ENCODE data around the gene EIF4E1B.
A peak's percentile ranks its signal among the peaks of the same experiment; 100 is the strongest.

Gene EIF4E1B

DNA sequence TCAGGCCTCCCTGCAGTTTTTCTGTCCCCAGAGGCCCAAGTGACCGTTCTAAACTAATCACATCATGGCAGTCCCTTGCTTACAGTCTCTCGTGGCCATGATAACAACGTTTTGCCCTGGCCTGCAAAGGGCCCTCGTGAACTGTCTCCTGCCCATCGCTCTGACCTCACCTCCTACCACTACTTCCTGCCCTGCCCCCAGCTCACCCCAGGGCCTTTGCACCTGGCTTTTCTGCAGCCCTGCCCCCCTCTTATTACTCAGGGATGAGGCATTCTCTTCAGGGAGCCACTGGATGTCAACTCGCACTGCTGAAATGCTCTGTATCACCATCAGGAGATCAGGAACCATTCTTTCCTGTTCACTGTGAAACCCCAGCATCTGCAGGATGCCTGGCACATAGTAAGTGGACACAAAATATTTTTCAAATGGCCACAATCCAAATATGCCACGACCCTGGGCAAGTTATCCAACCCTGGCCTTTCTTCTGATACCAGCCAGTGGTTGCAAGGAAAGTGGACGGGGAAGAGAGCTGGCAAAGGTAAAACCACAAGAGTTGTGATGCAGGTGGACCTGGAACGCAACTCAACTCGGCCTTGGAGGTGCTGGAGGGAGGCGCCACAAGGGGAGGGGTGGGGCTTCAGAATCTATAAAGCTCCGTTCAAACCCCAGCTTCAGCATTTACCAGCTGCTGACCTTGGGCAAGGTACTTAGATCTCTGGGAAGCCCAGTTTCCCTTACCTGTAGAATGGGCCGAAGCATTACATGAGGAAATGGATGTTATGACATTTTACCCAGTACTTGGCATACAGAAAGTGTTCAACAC lies 1.9 kb upstream of the EIF4E1B start:
- DNase-seq: no peak

DNA sequence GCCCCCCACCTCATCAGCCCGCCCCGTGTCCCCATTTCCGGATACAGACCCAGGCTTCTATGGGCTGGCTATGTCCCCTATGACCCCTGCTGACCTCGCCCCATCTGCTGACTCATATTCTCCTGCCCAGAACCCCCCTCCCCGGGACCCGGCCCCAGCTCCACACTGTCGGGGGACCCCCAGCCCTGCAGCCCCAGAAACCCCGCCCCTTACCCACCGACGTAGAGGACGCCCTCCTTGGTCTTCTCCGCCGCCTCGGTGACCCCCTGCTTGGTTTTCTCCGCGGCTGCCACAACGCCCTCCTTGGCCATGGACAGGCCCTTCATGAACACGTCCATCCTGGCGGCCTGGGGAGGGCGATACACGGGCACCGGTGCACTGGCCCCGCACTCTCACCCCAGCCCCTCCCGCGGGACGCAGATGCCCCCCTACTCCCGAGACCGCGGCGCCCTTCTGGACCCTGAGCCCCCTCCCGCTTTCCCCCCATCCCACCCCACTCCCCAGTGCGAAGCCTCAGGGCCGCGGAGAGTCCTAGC lies 1.1 kb upstream of the EIF4E1B start:
- no peak for DNase-seq

DNA sequence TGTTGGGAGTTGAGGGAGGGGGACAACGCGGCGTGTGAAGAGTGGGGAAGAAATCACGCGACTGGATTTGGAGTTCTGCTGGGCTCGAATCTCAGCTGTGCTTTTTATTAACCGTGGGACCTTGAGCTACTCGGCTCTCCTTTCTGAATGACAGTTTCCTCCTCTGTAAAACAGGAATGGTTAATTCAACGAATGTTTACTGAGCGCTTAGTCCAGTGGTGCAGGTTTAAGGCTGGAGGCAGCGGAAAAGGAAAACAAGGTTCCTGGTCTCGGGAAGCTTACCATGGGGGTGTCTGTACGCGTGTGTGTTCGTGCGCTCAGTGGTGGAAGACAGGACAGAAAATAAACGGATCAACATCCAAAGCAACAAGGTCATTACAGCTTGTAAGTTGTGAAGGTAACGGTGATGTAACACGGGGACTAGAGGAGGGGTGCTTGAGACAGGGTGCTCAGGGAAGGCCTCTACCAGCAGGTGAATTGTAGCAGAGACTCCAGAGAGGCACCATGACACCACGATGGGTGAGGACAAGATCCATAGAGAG lies 277 bp downstream of the EIF4E1B start:
- no peak for DNase-seq

DNA sequence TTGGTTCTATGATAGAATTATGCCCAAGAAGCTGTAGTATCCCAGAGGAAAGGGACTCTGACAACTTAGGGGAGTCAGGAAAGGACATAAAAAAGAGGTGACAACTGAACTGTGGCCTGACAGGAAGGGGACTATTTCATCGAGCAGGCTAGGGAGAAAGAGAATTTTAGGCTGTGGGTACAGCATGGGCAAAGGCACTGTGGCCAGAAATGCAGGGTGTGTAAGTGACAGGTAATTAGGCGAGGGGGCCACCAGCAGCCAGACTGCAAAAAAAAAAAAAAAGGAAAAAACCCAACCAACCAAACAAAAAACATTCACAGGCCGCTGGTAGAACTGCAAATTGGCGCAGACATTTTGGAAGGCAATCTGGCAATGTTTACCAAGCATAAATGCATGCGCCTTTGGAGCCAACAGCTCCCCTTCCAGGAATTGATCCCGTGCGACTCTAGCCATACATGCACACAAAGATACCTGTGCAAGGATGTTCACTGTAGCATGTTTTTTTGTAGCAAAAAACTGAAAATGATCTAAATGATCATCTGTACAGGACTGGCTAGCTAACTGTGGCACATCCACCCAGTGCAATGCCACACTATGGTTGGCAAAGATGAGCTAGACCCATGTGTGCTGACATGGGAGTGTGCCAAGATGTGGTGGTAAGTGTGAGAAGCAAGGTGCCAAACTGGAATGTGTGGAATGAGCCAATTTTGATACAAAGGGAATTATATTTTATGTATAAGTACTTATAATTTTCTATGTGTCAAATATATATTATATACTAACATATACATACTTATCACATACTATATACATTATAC lies 1.1 kb downstream of the EIF4E1B start:
- no peak for DNase-seq

DNA sequence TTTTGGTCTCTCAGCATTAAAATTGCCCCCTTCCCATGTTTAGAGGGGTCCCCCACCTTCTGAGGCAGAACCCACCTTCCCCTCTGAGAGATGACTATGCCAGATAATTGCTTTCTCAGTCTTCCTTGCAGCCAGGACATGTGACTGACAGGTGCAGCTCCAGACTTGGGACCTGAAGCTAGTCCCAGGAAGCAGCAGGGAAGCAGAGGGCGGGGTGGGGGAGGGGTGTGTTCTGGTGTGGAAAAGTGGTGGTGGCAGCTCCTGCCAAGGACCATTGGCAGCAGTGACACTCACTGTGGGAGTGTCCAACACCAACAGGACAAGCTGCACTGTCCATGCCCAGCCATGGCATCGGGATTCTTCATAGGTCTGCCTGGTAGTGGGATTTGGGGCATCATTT lies 2.3 kb downstream of the EIF4E1B start:
- DNase-seq: no peak

DNA sequence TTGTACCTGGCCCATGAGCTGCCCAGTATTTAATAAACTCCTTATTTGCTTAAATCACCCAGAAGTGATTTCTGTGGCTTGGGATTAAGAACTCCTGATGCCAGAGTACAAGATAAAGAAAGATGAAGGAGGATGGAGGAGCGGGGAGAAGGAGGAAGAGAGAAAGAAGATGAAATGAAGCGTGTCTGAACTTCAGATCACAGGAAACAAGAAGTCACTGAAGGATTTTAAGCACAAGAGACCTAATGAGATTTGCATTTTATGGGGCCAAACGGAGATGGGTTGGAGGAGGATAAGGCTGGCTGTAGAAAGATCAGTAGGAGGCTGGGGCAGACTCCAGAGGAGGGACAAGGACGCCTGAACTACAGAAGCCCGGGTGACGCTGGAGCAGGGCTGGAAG lies 3.1 kb downstream of the EIF4E1B start:
- DNase-seq: no peak

DNA sequence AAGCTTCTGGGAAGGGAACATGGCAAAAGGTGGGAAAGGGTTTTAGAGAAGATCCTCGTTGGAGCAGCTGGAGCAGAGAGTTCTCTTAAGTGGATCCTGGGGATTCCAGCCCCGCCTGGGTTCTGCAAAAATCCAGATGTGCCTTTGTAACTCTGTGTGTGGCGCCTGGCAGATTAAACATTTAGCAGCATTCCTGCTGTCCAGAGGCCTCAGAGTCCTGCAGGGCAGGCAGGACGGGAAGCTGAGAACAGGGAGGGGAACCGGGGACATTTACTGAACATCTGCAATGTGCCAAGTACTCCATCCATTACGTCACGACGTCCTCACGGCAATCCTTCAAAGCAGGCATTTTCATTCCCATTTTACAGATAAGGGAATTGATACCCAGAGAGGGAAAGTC lies 6.0 kb downstream of the EIF4E1B start:
- DNase-seq: no peak

DNA sequence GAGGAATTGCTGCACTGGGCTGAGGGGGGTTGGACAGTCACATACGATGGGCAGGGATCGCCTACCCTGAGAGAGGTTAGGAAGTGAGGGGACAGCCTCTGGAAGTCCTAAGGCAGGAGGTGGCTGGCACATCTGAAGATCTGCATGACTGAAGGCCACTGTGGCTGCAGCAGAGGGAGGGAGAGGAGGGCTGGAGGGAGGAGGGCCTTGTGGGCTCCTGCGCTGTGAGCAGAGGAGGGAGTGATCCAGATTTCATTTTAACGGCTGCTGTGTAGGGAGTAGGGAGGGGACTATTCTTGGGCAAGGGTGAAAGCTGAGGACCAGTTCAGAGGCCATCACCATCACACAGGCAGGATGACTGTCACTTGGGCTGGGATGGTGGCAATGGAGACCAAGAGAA lies 7.1 kb downstream of the EIF4E1B start:
- no peak for DNase-seq

DNA sequence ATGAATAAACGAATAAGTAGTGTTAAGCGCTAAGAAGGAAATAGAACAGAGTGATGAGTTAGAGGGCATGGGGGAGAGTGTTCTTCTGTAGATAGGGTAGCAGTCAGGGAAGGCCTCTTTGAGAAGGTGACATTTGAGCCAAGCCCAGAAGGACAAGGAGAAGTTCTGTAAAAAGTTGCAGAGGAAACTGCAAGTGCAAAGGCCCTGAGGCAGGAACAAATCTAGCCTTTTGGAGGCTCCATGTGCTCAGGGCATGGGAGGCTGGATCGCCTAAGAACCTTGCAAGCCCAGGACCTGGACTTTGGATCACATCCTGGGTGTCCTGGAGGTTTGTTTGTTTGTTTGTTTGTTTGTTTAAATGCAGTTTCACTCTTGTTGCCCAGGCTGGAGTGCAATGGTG lies 8.0 kb downstream of the EIF4E1B start:
- DNase-seq: no peak

DNA sequence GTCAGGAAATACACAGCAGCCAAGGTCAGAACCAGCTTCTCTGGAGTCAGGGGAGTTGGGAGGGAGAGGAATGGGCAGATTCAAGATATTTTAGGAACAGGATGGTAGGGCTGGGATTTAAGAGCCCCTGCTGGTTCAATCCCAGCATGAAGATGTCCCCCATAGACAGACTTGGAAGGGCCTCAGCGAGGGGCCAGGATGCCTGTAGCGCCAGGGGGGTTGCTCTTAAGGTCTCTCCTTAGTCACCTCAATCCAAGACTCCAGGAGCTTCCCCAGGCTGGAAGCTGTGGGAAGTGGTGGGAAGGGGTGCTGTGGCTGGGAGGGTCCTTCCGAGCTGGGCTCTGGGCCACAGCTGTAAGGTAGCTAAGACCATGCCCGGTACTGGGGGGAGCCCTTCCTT lies 8.7 kb downstream of the EIF4E1B start:
- DNase-seq: no peak

DNA sequence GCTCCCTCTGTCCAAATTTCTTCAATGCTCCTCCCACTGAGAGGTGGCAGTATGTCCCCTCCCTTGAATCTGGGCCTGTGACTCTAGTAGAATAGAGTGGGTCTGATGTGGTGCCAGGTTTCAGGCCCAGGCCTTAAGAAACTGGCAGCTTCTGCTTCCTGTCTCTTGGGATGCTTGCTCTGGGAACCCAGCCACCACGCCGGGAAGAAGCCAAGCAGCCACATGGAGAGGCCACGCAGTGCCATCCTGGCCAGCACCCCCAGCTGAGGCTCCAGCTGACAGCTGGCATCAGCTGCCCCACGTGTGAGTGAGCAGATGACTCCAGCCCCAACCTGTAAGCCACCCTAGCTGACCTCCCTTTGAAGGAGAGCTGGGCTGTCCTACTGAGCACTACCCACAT lies 9.5 kb downstream of the EIF4E1B start:
- DNase-seq: no peak

DNA sequence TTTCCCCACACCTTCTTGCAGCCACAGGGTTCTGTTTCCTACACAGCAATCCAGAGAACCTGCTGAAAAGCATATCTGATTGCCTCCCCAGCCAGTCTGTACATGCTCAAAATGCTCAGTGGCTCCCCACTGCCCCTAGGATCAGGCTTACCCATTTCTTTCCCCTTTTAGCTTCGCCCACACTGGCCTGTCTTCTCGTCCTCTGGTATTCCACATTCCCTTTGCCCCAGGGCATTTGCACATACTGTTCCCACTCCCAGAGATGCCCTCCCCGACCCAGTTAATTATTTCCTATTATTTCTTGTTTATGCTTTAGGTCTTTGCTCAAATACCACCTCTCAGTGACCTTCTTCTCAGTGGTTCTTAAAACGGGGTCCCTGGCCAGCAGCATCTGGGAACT lies 10.1 kb downstream of the EIF4E1B start:
- no peak for DNase-seq

DNA sequence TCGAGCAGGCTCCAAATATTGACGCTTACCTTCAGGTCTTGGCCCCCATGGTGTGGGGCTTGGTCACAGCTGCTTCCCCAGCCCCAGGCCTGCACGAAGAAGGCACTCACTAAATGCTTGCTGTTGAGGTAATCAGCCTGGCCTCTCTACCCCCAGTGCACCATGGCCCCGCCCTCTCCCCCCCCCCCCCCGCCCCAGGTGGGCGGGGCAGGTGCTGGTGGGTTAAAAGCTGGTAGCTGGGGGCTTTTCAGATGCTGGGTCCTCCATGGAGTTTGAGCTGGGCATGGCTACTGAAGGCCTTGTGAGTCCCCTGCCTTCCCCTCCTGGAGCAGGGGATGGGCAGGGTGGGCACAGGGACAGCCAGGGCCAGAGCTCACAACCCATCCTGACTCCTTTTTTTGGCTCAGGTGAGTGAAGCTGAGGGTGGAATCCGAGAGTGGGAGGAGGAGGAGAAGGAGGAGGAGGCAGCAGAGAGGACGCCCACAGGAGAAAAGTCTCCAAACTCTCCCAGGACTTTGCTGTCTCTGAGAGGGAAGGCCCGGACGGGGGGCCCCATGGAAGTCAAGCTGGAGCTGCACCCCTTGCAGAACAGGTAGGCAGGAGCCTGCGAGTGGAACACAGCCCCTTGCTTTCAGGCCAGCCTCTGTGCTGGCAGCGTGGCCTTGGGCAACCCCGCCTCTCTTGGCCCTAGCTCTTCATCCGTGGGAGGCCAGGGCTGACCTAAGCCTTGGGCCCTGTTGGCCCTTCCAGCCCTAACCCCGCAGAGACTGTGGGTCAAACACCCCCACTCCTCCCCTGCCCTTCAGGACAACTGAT lies 12.4 kb downstream of the EIF4E1B start:
- DNase-seq: no peak

DNA sequence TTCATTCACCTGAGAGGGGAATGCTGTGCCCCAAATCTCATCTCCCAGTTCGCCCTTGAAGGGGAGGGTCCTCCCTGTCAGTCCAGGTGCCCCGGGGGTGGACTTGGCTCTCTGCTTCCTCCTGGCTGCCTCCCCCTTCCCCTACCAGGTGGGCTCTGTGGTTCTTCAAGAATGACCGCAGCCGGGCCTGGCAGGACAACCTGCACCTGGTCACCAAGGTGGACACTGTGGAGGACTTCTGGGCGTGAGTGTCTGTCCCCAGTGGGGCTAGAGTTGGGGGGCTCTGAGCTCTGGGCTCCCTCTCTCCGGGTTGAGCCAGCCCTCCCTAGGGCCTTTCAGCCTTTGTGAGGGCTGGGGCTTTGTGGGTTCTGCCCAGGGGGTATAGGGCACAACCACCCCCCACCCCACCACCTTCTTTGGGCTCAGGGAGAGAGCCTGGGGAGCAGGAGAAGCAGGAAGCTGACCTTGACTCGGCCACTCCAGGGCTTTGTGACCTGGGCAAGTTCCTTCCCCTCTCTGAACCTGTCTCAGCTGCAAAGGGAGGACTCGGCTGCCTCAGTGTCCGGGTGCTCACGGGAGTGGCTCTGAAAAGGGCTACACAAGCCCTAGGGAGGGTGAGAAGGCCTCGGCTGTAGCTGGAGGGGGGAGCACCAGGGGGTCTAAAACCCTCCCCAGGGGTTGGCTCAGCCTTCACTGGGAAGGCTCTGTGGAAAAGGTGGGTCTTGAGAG lies 13.2 kb downstream of the EIF4E1B start:
- DNase-seq: no peak

DNA sequence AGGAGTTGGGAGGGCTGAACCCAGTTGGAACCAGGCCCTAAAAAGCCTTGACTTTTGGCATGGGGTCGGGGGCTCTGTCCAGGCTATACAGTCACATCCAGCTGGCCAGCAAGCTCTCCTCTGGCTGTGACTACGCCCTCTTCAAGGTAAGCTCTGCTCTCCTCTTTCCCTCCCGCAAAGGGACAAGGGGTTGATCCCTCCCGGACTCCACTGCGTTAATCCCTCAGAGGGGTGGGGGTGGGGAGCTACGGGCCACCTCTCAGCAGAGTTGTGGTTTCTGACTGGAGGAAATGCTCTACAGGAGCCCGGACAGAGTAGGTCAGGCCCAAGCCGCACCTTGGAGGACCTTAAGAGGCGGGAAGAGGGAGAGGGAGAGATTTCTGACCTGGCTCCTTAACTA lies 13.8 kb downstream of the EIF4E1B start:
- DNase-seq: no peak

DNA sequence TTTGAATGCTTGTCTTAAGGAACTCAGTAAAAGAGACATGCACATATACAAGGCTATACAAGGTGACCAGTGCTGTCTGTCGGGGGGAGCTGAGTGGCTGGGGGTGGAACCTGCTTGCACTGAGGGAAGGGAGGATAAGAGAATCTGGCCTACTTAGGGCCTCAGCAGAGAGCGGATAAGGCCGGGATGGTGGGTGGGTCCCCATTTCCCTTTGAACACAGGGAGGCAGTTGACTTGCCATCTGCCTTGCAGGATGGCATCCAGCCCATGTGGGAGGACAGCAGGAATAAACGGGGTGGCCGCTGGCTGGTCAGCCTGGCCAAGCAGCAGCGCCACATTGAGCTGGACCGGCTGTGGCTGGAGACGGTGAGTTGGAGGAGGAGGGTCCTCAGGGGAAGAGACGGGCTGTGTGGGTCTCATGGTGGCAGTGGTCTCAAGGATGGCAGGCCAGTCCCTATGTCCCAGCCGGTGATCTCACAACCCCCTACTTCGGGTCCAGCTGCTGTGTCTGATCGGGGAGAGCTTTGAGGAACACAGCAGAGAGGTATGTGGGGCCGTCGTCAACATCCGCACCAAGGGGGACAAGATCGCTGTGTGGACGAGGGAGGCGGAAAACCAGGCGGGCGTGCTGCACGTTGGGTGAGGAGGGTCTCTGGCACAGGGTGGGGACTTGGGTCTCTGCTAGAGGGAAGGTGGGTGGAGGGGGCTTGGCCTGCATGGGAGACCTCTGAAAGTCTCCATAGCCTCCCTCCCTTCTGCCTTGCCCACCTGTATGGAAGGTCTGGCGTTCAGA lies 14.6 kb downstream of the EIF4E1B start:
- no peak for DNase-seq

DNA sequence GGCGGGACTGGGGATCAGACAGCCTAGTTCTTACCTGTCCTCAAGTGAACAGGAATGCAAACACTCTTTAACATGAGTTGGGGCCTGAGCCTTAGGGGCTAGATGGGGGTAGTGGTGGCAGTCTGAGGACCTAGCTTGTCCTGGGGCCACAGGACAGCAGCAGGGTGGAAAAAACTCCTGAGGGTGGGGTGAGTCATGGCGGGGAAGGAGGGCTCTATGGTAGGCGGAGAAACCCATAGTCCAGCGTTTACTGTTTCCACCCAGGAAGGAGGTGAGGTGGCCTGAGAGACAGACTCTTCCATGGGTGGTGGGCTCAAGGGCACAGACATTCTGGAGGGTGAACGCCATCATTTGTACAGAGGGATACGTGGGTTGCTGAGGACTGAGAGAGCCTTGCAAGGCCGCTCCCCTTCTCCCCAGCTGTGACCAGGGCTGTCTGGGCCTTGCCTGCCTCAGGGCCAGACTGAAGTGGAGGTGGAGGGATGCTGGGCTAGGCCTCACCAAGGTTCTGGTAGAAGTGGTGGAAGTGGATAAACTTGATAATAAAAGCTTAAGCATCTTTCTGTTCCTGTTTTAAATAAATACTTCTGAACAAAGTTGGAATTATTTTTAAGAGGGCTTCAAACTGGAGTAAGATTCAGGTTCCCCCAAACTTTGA lies 15.7 kb downstream of the EIF4E1B start:
- DNase-seq: no peak

DNA sequence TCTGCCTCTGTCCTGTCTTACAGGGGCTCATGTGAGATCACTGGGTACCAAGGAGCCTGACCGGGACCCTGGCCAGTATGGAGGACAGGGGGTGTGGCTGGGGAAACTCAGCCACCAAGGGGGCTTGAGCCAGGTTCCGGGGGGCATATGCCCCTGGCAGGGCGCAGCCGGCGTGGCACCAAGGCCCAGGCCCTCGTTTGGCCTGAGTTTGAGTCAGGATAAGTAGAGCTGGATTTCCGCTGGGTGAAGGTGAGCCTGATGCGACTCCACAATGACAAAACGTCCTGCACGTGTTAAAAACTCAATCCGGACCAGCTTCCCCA lies 16.2 kb downstream of the EIF4E1B start:
- DNase-seq: no peak

DNA sequence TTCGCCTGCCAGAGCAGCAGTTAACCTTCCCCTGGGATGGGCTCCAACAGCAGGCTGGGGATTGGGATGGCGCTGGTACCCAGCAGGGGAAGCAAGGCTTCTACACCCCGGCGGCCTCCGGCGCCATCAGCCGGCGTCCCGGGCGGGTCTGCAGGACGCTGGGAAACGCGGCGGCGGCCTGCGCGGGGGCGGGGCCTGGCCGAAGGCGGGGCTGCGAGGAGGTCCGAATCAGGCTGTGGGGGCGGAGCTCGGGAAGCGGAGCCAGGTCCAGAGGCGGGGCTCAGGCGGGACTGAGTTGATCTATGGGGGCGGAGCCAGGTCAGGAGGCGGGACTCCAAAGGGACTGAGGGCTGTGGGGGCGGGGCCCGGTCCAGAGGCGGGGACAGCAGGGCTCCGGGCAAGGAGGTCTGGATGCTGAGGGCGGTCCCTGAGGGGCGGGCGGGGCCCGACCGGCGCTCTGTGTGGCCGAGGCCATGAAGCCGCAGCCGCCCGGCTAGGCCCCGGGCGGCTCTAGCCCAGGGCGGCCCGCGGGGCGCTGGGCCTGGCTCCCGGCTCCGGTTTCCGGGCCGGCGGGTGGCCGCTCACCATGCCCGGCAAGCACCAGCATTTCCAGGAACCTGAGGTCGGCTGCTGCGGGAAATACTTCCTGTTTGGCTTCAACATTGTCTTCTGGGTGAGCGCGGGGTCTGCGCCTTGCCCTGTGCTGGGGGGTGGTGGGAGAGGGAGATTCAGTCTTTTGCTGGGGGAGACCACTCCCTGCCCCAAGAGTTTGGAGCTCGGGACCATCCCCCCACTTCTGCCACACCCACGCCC lies 16.8 kb downstream of the EIF4E1B start, which contains the start of gene TSPAN17:
Gene TSPAN17 (plus strand): TSS at position 455 of the 813 bp plus-strand sequence. CDS start 132 bp downstream, at position 587.
- peak; percentile 99 for DNase-seq

Data from right forelimb (tissue), 1 donor.